ENCODE measurements around the gene AIF1L.
"Not testable (repeated sequence)": the region's sequence is repeated elsewhere in the genome, so short reads cannot be mapped to it uniquely, and the experiment has no call there.

Gene AIF1L

DNA sequence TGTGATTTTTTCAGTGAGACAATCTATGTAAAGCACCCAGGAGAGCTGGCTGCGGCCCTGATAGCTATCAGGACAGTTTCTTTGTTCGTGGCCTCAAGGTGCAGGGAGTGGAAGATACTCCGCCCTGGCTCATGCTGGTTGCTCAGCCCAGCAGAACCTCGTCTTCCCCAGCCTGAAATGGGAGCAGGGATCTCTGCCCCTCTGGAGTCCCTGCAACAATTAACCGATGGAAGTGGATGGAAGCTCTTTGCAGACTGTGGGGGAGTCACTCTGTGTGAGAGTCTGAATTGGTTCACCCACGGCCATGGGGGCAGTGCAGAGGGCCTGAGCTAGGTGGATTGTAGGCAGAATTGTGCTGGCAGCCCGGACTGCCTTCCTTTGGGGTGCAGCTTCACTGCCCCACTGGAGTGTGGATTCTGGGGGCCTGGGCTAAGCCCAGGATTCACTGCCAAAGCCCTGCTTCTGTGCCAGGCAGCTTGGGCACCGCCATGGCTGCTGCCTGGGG, 2.8 kb downstream of the AIF1L start:
- Histone ChIP-seq H3K27me3 (ENCODE audit: insufficient read depth, low read depth, severe bottlenecking) (no peaks in the 10 kb centered on the region), H3K9me3 (ENCODE audit: severe bottlenecking) (no peaks in the 10 kb centered on the region), H3K36me3 (peaks cover 24% of the 10 kb centered on the region), H3K27ac (no peak overlapping the region), H3K4me3 (ENCODE audit: low read depth, low read length) (no peak overlapping the region)
- TF ChIP-seq, protein P1, sequence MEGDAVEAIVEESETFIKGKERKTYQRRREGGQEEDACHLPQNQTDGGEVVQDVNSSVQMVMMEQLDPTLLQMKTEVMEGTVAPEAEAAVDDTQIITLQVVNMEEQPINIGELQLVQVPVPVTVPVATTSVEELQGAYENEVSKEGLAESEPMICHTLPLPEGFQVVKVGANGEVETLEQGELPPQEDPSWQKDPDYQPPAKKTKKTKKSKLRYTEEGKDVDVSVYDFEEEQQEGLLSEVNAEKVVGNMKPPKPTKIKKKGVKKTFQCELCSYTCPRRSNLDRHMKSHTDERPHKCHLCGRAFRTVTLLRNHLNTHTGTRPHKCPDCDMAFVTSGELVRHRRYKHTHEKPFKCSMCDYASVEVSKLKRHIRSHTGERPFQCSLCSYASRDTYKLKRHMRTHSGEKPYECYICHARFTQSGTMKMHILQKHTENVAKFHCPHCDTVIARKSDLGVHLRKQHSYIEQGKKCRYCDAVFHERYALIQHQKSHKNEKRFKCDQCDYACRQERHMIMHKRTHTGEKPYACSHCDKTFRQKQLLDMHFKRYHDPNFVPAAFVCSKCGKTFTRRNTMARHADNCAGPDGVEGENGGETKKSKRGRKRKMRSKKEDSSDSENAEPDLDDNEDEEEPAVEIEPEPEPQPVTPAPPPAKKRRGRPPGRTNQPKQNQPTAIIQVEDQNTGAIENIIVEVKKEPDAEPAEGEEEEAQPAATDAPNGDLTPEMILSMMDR (IDR thresholded peaks at IDR 0.05; ENCODE audit: low read depth, low read length): no peak
- no peak for DNase-seq

DNA sequence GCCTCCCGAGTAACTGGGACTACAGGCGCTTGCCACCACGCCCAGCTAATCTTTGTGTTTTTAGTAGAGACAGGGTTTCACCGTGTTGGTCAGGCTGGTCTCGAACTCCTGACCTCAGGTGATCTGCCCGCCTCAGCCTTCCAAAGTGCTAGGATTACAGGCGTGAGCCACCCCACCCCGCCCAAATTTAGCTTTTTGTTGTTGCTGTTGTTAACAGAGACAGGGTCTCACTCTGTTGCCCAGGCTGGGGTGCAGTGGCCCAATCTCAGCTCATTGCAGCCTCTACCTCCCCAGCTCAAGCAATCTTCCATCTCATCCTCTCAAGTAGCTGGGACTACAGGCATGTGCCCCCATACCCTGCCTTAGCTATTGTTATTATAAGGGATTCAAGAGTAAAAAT, 3.5 kb downstream of the AIF1L start:
- not testable (repeated sequence) for H3K27ac ChIP-seq; DNase-seq; H3K9me3 ChIP-seq (ENCODE audit: severe bottlenecking); H3K4me3 ChIP-seq (ENCODE audit: low read depth, low read length); H3K27me3 ChIP-seq (ENCODE audit: insufficient read depth, low read depth, severe bottlenecking)
- H3K36me3 ChIP-seq: peaks cover 24% of the 10 kb centered on the region

DNA sequence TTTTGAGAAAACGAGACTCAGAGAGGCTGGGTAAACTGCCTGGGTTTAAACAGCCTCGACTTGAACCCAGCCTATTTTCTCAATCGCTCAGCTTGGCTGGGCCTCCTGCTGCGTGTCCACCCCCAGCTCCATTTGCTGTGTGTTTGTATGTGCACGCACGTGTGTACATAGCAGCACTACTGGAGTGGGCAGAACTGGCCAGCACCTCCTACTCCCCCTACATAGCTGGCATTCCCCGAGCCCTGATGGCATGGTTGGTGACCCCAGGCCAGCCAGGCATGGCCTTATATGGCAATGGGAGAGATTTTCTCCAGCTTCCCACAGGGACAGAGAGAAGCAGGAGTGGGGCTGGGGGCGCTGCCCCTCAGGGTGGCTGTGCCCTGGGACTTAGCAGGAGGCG, 4.1 kb downstream of the AIF1L start:
- Histone ChIP-seq H3K27ac (no peak overlapping the region), H3K36me3 (peaks cover 27% of the 10 kb centered on the region)

DNA sequence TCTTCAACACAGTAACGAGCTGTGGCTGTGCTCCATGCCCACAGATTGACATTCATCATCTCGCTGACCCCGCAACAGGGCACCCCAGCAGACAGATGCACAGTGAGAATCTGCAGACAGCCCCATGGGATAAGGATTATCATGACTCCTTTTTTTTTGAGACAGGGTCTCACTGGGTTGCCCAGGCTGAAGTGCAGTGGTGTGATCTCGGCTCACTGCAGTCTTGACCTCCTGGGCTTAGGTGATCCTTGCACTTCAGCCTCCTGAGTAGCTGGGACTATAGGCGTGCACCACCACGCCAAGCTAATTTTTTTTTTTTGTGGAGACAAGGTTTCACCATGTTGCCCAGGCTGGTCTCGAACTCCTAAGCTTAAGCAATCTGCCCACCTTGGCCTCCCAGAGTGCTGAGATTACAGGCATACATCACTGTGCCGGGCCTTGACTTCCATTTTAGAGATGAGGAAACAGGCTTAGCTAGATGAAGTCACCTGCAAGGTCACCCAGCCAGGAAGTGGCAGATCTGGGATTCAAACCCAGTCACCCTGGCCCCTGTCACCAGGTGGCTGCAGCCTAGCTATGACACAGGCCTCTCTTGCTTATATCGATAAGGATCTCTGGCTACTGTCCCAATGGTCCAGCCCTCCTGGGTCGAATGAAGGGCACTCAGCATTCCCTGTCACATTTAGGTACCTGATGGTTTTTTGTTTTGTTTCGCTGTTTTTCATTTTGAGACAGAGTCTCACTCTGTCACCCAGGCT, 5.1 kb downstream of the AIF1L start:
- Histone ChIP-seq H3K27ac (no peak overlapping the region), H3K4me3 (ENCODE audit: low read depth, low read length) (no peak overlapping the region), H3K9me3 (ENCODE audit: severe bottlenecking) (no peaks in the 10 kb centered on the region), H3K27me3 (ENCODE audit: insufficient read depth, low read depth, severe bottlenecking) (no peaks in the 10 kb centered on the region), H3K36me3 (peaks cover 34% of the 10 kb centered on the region)
- TF ChIP-seq, protein P1 (IDR thresholded peaks at IDR 0.05; ENCODE audit: low read depth, low read length): no peak
- no peak for DNase-seq

More for the DNA sequence above, 4.1 kb downstream of the AIF1L start:
- Histone ChIP-seq H3K9me3 (ENCODE audit: severe bottlenecking) (no peaks in the 10 kb centered on the region), H3K4me3 (ENCODE audit: low read depth, low read length) (no peak overlapping the region), H3K27me3 (ENCODE audit: insufficient read depth, low read depth, severe bottlenecking) (no peaks in the 10 kb centered on the region)
- TF ChIP-seq, protein P1 (IDR thresholded peaks at IDR 0.05; ENCODE audit: low read depth, low read length): no peak
- DNase-seq: no peak

DNA sequence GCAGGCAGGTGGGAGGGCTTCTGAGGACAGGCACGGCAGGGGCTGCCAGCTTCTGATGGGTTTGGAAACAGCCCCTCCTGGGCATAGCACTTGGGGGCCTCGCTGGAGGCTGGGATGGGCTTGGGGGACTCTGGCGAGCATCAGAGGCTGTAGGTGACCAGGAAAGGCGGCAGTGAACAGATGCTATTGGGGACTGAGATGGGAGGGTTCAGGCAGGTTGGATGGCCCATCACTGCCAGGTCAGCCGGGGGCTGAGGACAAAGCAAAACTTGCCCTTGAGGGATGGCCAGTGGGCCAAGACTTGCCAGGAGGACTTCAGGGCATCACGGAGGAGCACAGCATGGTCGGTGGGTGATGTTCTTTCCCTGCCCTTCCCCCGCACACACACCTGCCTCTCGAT, 6.7 kb downstream of the AIF1L start:
- Histone ChIP-seq H3K9me3 (ENCODE audit: severe bottlenecking) (no peaks in the 10 kb centered on the region), H3K27ac (no peak overlapping the region), H3K4me3 (ENCODE audit: low read depth, low read length) (no peak overlapping the region), H3K27me3 (ENCODE audit: insufficient read depth, low read depth, severe bottlenecking) (no peaks in the 10 kb centered on the region), H3K36me3 (peaks cover 30% of the 10 kb centered on the region)
- DNase-seq: no peak
- TF ChIP-seq, protein P1 (IDR thresholded peaks at IDR 0.05; ENCODE audit: low read depth, low read length): no peak

DNA sequence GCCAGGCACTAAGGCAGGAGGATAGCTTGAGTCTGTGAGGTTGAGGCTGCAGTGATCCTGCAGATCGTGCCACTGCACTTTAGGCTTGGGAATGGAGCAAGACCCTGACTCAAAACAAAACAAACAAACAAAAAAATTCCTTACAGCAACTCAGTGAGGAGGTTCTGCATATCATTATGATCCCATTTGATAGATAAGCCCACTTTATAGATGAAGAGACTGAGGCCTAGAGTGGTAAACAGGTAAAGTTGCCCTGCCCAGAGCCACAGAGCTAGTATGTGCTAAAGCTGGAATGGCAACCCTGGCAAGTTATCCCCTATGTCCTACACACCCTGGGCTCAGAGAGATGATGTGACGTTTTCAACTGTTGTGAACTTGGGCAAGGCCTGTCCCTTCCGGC, 7.2 kb downstream of the AIF1L start:
- TF ChIP-seq, protein P1 (IDR thresholded peaks at IDR 0.05; ENCODE audit: low read depth, low read length): no peak
- H3K9me3 ChIP-seq (ENCODE audit: severe bottlenecking): no peaks in the 10 kb centered on the region
- DNase-seq: no peak
- H3K4me3 ChIP-seq (ENCODE audit: low read depth, low read length): no peak overlapping the region
- H3K27ac ChIP-seq: no peak overlapping the region
- H3K36me3 ChIP-seq: peaks cover 30% of the 10 kb centered on the region
- H3K27me3 ChIP-seq (ENCODE audit: insufficient read depth, low read depth, severe bottlenecking): no peaks in the 10 kb centered on the region
